HEK293 (cell line): ENCODE measurements around the gene TNC.

Experiments used
- CTCF ChIA-PET: fragments of 350-600 bp; formaldehyde crosslinking; extraction: SDS; loops from one replicate; lab custom pipeline; 2021; ENCODE audit warnings: antibody characterized with exemption; lab: Yijun Ruan, JAX
- POLR2A ChIA-PET: fragments of 300-600 bp; formaldehyde crosslinking; extraction: SDS; loops from one replicate; lab custom pipeline; 2020; ENCODE audit warnings: antibody characterized with exemption, inconsistent platforms; lab: Yijun Ruan, JAX
- H3K27ac ChIP-seq: fragments of 200-500 bp; sonication (Bioruptor generic); 2 replicates; pipeline ENCODE4 v1.5.1; 2014; ENCODE audit warnings: low read depth, low read length, control low read depth, inconsistent platforms; ENCODE audit errors: extremely low read depth
- H3K36me3 ChIP-seq, 2 experiments: fragments of 200-500 bp in 1 of 2; sonication (Bioruptor generic) in 1 of 2; 1 replicate in 1 of 2; 2 replicates in 1 of 2; pipeline ENCODE4 v1.5.1; 2014 to 2017; ENCODE audit warnings: inconsistent platforms in 2 of 2, low read length in 2 of 2; ENCODE audit not compliant: control insufficient read depth in 2 of 2, insufficient read depth in 1 of 2
- H3K4me1 ChIP-seq: fragments of 200-500 bp; sonication (Bioruptor generic); 2 replicates; pipeline ENCODE4 v1.5.1; 2014; ENCODE audit warnings: mild to moderate bottlenecking, low read length, inconsistent platforms; ENCODE audit not compliant: control insufficient read depth, insufficient read depth
- H3K4me3 ChIP-seq: 2 replicates; pipeline ENCODE4 v1.5.1; 2011; ENCODE audit warnings: low read depth, mild to moderate bottlenecking, control low read depth, low read length, moderate library complexity
- H3K9me3 ChIP-seq: fragments of 200-500 bp; sonication (Bioruptor generic); 2 replicates; pipeline ENCODE4 v1.5.1; 2014; ENCODE audit warnings: low read depth, low read length, inconsistent platforms; ENCODE audit not compliant: control insufficient read depth, insufficient read depth
- FEZF1 ChIP-seq: fragments of 450-650 bp; formaldehyde crosslinking; IDR thresholded peaks from 2 replicates; pipeline ENCODE4 v1.5.1; 2016; ENCODE audit warnings: missing biosample characterization, missing genetic modification characterization
- MZF1 ChIP-seq: fragments of 450-650 bp; formaldehyde crosslinking; IDR thresholded peaks from 2 replicates; pipeline ENCODE4 v1.5.1; 2017; ENCODE audit warnings: missing biosample characterization, missing genetic modification characterization, borderline replicate concordance
- SCRT2 ChIP-seq: fragments of 450-650 bp; formaldehyde crosslinking; IDR thresholded peaks from 2 replicates; pipeline ENCODE4 v1.5.1; 2016; ENCODE audit warnings: missing biosample characterization, missing genetic modification characterization
- SP7 ChIP-seq: fragments of 450-650 bp; formaldehyde crosslinking; IDR thresholded peaks from 2 replicates; pipeline ENCODE4 v1.5.1; 2016; ENCODE audit warnings: missing biosample characterization, missing genetic modification characterization
- ZEB2 ChIP-seq: fragments of 450-650 bp; formaldehyde crosslinking; IDR thresholded peaks from 2 replicates; pipeline ENCODE4 v1.5.1; 2016; ENCODE audit warnings: missing biosample characterization, missing genetic modification characterization
- ZFP37 ChIP-seq: fragments of 450-650 bp; formaldehyde crosslinking; IDR thresholded peaks from 2 replicates; pipeline ENCODE4 v1.5.1; 2016; ENCODE audit warnings: missing biosample characterization, missing genetic modification characterization
- ZFP69B ChIP-seq: fragments of 450-650 bp; formaldehyde crosslinking; IDR thresholded peaks from 2 replicates; pipeline ENCODE4 v1.5.1; 2016; ENCODE audit warnings: missing biosample characterization, missing genetic modification characterization
- ZNF248 ChIP-seq: fragments of 450-650 bp; formaldehyde crosslinking; IDR thresholded peaks from 2 replicates; pipeline ENCODE4 v1.5.1; 2017; ENCODE audit warnings: missing biosample characterization, missing genetic modification characterization
- ZNF501 ChIP-seq: fragments of 450-650 bp; formaldehyde crosslinking; IDR thresholded peaks from 2 replicates; pipeline ENCODE4 v1.5.1; 2016; ENCODE audit warnings: missing biosample characterization, missing genetic modification characterization
- ZNF561 ChIP-seq: fragments of 450-650 bp; IDR thresholded peaks from 2 replicates; pipeline ENCODE4 v1.5.1; 2018; ENCODE audit warnings: missing biosample characterization, missing genetic modification characterization, borderline replicate concordance
- ZNF600 ChIP-seq: fragments of 450-650 bp; formaldehyde crosslinking; IDR thresholded peaks from 2 replicates; pipeline ENCODE4 v1.5.1; 2016; ENCODE audit warnings: missing biosample characterization, missing genetic modification characterization
- ZNF629 ChIP-seq: fragments of 450-650 bp; formaldehyde crosslinking; IDR thresholded peaks from 2 replicates; pipeline ENCODE4 v1.5.1; 2017; ENCODE audit warnings: missing biosample characterization, missing genetic modification characterization
- ZNF645 ChIP-seq: fragments of 450-650 bp; formaldehyde crosslinking; IDR thresholded peaks from 2 replicates; pipeline ENCODE4; 2016; ENCODE audit warnings: missing biosample characterization, missing genetic modification characterization
- ZNF76 ChIP-seq: fragments of 450-650 bp; formaldehyde crosslinking; IDR thresholded peaks from 2 replicates; pipeline ENCODE4; 2016; ENCODE audit warnings: low read depth, missing biosample characterization, missing genetic modification characterization, borderline replicate concordance
- ZNF777 ChIP-seq: fragments of 450-650 bp; formaldehyde crosslinking; IDR thresholded peaks from 2 replicates; pipeline ENCODE4 v1.5.1; 2017; ENCODE audit warnings: missing biosample characterization, missing genetic modification characterization, borderline replicate concordance
- TF ChIP-seq, protein P1 (sequence below): fragments of 450-650 bp; IDR thresholded peaks from 2 replicates; pipeline ENCODE4 v1.5.1; 2018; ENCODE audit warnings: missing biosample characterization, missing genetic modification characterization
- TF ChIP-seq, protein P2 (sequence below): fragments of 450-650 bp; formaldehyde crosslinking; IDR thresholded peaks from 2 replicates; pipeline ENCODE4 v1.5.1; 2016; ENCODE audit warnings: missing biosample characterization, missing genetic modification characterization
- TF ChIP-seq, protein P3 (sequence below): fragments of 450-650 bp; formaldehyde crosslinking; IDR thresholded peaks from 2 replicates; pipeline ENCODE4 v1.5.1; 2016; ENCODE audit warnings: missing biosample characterization, missing genetic modification characterization
- TF ChIP-seq, protein P4 (sequence below): fragments of 450-650 bp; formaldehyde crosslinking; IDR thresholded peaks from 2 replicates; pipeline ENCODE4 v1.5.1; 2016; ENCODE audit warnings: missing biosample characterization, missing genetic modification characterization
- TF ChIP-seq, protein P5 (sequence below): fragments of 450-650 bp; formaldehyde crosslinking; optimal IDR thresholded peaks from 2 replicates; pipeline ENCODE3; 2016; ENCODE audit warnings: missing biosample characterization, mild to moderate bottlenecking, missing genetic modification characterization
- TF ChIP-seq, protein P6 (sequence below): fragments of 450-650 bp; formaldehyde crosslinking; IDR thresholded peaks from 2 replicates; pipeline ENCODE4 v1.5.1; 2016; ENCODE audit warnings: missing biosample characterization, missing genetic modification characterization

TNC gene

DNA sequence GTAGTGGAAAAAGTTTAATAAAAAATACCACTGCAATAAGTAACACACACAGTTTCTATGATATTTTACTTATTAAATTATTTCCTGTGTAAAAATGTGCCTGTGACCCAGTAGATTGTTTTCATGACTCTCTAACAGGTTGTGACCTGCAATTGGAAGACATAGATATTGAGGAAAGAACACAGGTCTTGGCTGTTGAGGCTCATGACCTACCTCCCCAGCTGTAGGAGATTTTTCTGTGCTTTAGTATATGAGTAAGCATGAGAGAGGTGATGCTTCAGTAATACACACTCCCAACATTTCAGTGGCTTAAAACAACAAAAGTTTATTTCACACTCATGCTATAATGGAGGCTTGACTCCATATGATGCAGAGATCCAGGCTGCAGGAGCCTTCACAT lies 47.3 kb upstream of the TNC start:
- Histone ChIP-seq H3K4me1 (no peaks in the 10 kb centered on the region), H3K27ac (no peak overlapping the region), H3K9me3 (no peaks in the 10 kb centered on the region), H3K36me3 (no peaks in the 10 kb centered on the region), H3K4me3 (no peak overlapping the region)
- ChIA-PET POLR2A (no interaction called here), CTCF (no interaction called here)
- TF ChIP-seq ZFP69B (tag by site-specific recombination) (no peak), ZNF561 (tag by site-specific recombination) (no peak), ZNF248 (tag by site-specific recombination) (no peak), MZF1 (tag by site-specific recombination) (no peak), SCRT2 (tag by site-specific recombination) (no peak), ZNF777 (tag by site-specific recombination) (no peak)
- TF ChIP-seq, protein P1, sequence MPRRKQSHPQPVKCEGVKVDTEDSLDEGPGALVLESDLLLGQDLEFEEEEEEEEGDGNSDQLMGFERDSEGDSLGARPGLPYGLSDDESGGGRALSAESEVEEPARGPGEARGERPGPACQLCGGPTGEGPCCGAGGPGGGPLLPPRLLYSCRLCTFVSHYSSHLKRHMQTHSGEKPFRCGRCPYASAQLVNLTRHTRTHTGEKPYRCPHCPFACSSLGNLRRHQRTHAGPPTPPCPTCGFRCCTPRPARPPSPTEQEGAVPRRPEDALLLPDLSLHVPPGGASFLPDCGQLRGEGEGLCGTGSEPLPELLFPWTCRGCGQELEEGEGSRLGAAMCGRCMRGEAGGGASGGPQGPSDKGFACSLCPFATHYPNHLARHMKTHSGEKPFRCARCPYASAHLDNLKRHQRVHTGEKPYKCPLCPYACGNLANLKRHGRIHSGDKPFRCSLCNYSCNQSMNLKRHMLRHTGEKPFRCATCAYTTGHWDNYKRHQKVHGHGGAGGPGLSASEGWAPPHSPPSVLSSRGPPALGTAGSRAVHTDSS (tag by site-specific recombination) = no peak
- TF ChIP-seq, protein P2, sequence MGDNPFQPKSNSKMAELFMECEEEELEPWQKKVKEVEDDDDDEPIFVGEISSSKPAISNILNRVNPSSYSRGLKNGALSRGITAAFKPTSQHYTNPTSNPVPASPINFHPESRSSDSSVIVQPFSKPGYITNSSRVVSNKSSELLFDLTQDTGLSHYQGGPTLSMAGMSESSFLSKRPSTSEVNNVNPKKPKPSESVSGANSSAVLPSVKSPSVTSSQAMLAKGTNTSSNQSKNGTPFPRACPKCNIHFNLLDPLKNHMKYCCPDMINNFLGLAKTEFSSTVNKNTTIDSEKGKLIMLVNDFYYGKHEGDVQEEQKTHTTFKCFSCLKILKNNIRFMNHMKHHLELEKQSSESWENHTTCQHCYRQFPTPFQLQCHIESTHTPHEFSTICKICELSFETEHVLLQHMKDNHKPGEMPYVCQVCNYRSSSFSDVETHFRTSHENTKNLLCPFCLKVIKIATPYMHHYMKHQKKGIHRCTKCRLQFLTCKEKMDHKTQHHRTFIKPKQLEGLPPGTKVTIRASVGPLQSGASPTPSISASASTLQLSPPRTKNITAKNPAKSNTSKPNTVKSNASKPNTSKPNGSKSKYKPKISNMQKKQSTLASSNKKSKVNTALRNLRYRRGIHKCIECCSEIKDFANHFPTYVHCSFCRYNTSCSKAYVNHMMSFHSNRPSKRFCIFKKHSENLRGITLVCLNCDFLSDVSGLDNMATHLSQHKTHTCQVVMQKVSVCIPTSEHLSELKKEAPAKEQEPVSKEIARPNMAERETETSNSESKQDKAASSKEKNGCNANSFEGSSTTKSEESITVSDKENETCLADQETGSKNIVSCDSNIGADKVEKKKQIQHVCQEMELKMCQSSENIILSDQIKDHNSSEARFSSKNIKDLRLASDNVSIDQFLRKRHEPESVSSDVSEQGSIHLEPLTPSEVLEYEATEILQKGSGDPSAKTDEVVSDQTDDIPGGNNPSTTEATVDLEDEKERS (tag by site-specific recombination) = no peak

DNA sequence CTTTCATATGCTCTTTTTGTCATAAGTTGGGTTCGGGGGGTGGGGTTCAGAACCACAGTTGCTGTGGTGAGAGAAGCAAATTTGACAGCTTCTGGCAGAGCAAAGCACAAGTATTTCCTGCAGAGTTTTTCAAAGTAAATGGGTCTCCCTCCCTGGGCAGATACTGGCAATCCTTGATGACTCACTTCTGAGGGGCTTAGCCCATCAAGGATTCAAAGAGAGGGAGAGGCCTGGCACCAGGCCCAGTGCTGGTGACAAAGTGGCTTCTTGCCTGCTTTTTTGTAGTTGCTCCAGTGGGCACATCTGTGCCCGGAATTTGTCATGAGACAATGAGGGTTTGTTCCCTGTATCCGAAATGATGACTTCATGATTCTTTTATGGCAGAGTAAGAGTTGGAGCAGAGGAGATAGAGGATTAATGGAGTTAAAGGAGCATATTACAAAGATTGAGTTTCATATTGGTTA lies 46.6 kb upstream of the TNC start:
- ChIA-PET CTCF (interaction anchor here (0.9 kb wide), 1 partner anchor 9 kb away, joined by 3 read pairs; no protein-coding TSS in a partner anchor), POLR2A (no interaction called here)
- Histone ChIP-seq H3K4me3 (no peak overlapping the region), H3K9me3 (no peaks in the 10 kb centered on the region), H3K36me3 (no peaks in the 10 kb centered on the region), H3K27ac (no peak overlapping the region), H3K4me1 (no peaks in the 10 kb centered on the region)
- TF ChIP-seq, protein P3, sequence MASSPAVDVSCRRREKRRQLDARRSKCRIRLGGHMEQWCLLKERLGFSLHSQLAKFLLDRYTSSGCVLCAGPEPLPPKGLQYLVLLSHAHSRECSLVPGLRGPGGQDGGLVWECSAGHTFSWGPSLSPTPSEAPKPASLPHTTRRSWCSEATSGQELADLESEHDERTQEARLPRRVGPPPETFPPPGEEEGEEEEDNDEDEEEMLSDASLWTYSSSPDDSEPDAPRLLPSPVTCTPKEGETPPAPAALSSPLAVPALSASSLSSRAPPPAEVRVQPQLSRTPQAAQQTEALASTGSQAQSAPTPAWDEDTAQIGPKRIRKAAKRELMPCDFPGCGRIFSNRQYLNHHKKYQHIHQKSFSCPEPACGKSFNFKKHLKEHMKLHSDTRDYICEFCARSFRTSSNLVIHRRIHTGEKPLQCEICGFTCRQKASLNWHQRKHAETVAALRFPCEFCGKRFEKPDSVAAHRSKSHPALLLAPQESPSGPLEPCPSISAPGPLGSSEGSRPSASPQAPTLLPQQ (tag by site-specific recombination) = peak; percentile 49; the same call in 1 of the 2 replicates
- peak; percentile 56; the same call in 1 of the 2 replicates for TF ChIP-seq ZEB2 (tag by site-specific recombination)
- no peak for TF ChIP-seq ZNF76 (tag by site-specific recombination)
- TF ChIP-seq ZNF645 (tag by site-specific recombination) = no peak
- peak; percentile 83 for TF ChIP-seq FEZF1 (tag by site-specific recombination)
- TF ChIP-seq ZNF600 (tag by site-specific recombination) = 0 out of 2 replicates have a peak, but pooled peaks have one; percentile 20
- TF ChIP-seq SP7 (tag by site-specific recombination) = peak; percentile 94
- TF ChIP-seq ZNF629 (tag by site-specific recombination) = peak; percentile 69
- TF ChIP-seq ZNF501 = peak; percentile 59; the same call in 1 of the 2 replicates
- TF ChIP-seq, protein P4, sequence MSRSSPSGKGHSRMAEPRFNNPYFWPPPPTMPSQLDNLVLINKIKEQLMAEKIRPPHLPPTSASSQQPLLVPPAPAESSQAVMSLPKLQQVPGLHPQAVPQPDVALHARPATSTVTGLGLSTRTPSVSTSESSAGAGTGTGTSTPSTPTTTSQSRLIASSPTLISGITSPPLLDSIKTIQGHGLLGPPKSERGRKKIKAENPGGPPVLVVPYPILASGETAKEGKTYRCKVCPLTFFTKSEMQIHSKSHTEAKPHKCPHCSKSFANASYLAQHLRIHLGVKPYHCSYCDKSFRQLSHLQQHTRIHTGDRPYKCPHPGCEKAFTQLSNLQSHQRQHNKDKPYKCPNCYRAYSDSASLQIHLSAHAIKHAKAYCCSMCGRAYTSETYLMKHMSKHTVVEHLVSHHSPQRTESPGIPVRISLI (tag by site-specific recombination) = 0 out of 2 replicates have a peak, but pooled peaks have one; percentile 37
- TF ChIP-seq, protein P5, sequence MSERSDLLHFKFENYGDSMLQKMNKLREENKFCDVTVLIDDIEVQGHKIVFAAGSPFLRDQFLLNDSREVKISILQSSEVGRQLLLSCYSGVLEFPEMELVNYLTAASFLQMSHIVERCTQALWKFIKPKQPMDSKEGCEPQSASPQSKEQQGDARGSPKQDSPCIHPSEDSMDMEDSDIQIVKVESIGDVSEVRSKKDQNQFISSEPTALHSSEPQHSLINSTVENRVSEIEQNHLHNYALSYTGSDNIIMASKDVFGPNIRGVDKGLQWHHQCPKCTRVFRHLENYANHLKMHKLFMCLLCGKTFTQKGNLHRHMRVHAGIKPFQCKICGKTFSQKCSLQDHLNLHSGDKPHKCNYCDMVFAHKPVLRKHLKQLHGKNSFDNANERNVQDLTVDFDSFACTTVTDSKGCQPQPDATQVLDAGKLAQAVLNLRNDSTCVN (tag by site-specific recombination) = no peak
- peak; percentile 68; the same call in 1 of the 2 replicates for TF ChIP-seq ZFP37 (tag by site-specific recombination)
- TF ChIP-seq, protein P6, sequence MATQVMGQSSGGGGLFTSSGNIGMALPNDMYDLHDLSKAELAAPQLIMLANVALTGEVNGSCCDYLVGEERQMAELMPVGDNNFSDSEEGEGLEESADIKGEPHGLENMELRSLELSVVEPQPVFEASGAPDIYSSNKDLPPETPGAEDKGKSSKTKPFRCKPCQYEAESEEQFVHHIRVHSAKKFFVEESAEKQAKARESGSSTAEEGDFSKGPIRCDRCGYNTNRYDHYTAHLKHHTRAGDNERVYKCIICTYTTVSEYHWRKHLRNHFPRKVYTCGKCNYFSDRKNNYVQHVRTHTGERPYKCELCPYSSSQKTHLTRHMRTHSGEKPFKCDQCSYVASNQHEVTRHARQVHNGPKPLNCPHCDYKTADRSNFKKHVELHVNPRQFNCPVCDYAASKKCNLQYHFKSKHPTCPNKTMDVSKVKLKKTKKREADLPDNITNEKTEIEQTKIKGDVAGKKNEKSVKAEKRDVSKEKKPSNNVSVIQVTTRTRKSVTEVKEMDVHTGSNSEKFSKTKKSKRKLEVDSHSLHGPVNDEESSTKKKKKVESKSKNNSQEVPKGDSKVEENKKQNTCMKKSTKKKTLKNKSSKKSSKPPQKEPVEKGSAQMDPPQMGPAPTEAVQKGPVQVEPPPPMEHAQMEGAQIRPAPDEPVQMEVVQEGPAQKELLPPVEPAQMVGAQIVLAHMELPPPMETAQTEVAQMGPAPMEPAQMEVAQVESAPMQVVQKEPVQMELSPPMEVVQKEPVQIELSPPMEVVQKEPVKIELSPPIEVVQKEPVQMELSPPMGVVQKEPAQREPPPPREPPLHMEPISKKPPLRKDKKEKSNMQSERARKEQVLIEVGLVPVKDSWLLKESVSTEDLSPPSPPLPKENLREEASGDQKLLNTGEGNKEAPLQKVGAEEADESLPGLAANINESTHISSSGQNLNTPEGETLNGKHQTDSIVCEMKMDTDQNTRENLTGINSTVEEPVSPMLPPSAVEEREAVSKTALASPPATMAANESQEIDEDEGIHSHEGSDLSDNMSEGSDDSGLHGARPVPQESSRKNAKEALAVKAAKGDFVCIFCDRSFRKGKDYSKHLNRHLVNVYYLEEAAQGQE = no peak
